Keratinocyte (primary cell): Measurements from ENCODE around the gene GLT1D1. TPM values are rescaled to one million over a fixed set of nuclear protein-coding genes. Genes with fewer than 3 reads are reported as not detected.

ENCODE experiments used
- DNase-seq: peaks from one replicate; pipeline ENCODE4 v3.0.0-alpha.2; 2011; ENCODE audit warnings: low read depth, missing footprints, low spot score
- FAIRE-seq: peaks from 2 replicates; lab custom pipeline; 2011; peaks lifted over from hg19 to GRCh38; lab: Jason Lieb, UNC
- H2AFZ ChIP-seq: 2 replicates; pipeline ENCODE4 v1.6.0; 2012; ENCODE audit warnings: low read length, control low read depth, inconsistent platforms; ENCODE audit not compliant: control insufficient read depth
- H3K27ac ChIP-seq: 2 replicates; pipeline ENCODE4 v1.5.1; 2011; ENCODE audit warnings: low read length; ENCODE audit not compliant: control insufficient read depth, insufficient read depth
- H3K27me3 ChIP-seq: 3 replicates; pipeline ENCODE4 v1.6.0; 2011; ENCODE audit warnings: low read length; ENCODE audit not compliant: control insufficient read depth, insufficient read depth; ENCODE audit errors: extremely low read depth
- H3K36me3 ChIP-seq, 2 experiments: 2 replicates in 1 of 2; 3 replicates in 1 of 2; pipeline ENCODE4 v1.5.1; 2011; ENCODE audit warnings: low read length in 2 of 2, mild to moderate bottlenecking in 1 of 2; ENCODE audit not compliant: control insufficient read depth in 2 of 2, insufficient read depth in 2 of 2; ENCODE audit errors: extremely low read depth in 1 of 2
- H3K4me1 ChIP-seq: 3 replicates; pipeline ENCODE4 v1.5.1; 2011; ENCODE audit warnings: low read length; ENCODE audit not compliant: control insufficient read depth, insufficient read depth; ENCODE audit errors: extremely low read depth
- H3K4me2 ChIP-seq: 3 replicates; pipeline ENCODE4 v1.6.0; 2011; ENCODE audit warnings: low read depth, low read length; ENCODE audit not compliant: control insufficient read depth, insufficient read depth; ENCODE audit errors: extremely low read depth
- H3K4me3 ChIP-seq, 3 experiments: fragments of 200-600 bp in 1 of 3; sonication (generic) in 1 of 3; 2 replicates in 2 of 3; 3 replicates in 1 of 3; pipeline ENCODE4 v1.5.1; 2011 to 2016; ENCODE audit warnings: low read length in 3 of 3, mild to moderate bottlenecking in 3 of 3, control low read depth in 2 of 3, inconsistent platforms in 1 of 3, low read depth in 1 of 3, mixed read lengths in 1 of 3, mixed run types in 1 of 3, moderate library complexity in 1 of 3; ENCODE audit not compliant: control insufficient read depth in 2 of 3, insufficient read depth in 2 of 3; ENCODE audit errors: extremely low read depth in 1 of 3
- H3K79me2 ChIP-seq: 2 replicates; pipeline ENCODE4 v1.6.0; 2012; ENCODE audit warnings: low read length; ENCODE audit not compliant: control insufficient read depth, insufficient read depth
- H3K9ac ChIP-seq: 3 replicates; pipeline ENCODE4 v1.6.0; 2011; ENCODE audit warnings: low read length; ENCODE audit not compliant: control insufficient read depth, insufficient read depth; ENCODE audit errors: extremely low read depth
- H3K9me1 ChIP-seq: 3 replicates; pipeline ENCODE4 v1.6.0; 2011; ENCODE audit warnings: low read length; ENCODE audit not compliant: control insufficient read depth, insufficient read depth; ENCODE audit errors: extremely low read depth
- H3K9me3 ChIP-seq: 2 replicates; pipeline ENCODE4 v1.5.1; 2012; ENCODE audit warnings: low read depth, low read length; ENCODE audit not compliant: control insufficient read depth
- H4K20me1 ChIP-seq: 3 replicates; pipeline ENCODE4 v1.6.0; 2011; ENCODE audit warnings: low read length; ENCODE audit not compliant: control insufficient read depth, insufficient read depth; ENCODE audit errors: extremely low read depth
- EZH2 ChIP-seq: IDR thresholded peaks from one replicate; pipeline ENCODE4 v1.6.1; 2012; ENCODE audit warnings: inconsistent platforms, mild to moderate bottlenecking, low read length, moderate library complexity
- dilution Hi-C: fragments of 300-500 bp; cut with MboI; formaldehyde crosslinking; loops from one replicate; pipeline ENCODE4 v1.7.0; 2020; ENCODE audit warnings: low sequenced_read_pairs; ENCODE audit not compliant: extremely low pct_ligation_motif_present
- polyA plus RNA-seq, 5 experiments: library from polyadenylated mRNA; depleted of rRNA in 3 of 5; stranded (reverse) in 3 of 5; stranded (forward) in 1 of 5; unstranded in 1 of 5; fragments of >200 nt; gene quantifications; 1 replicate in 1 of 5; 2 replicates in 3 of 5; 3 replicates in 1 of 5; pipeline versions ENCODE4 v1.2.1 to v1.2.3, GENCODE V29; 2011 to 2012; ENCODE audit warnings: missing spikeins in 2 of 5, low read depth in 1 of 5, low replicate concordance in 1 of 5
- TF ChIP-seq, protein P1 (sequence below), 3 experiments: IDR thresholded peaks in 1 of 3; conservative IDR thresholded peaks in 1 of 3; optimal IDR thresholded peaks in 1 of 3; 2 replicates in 2 of 3; 3 replicates in 1 of 3; pipeline versions ENCODE3 to v1.5.1; 2011; ENCODE audit warnings: low read length in 3 of 3, mild to moderate bottlenecking in 3 of 3, moderate library complexity in 2 of 3, control low read depth in 1 of 3, inconsistent platforms in 1 of 3; ENCODE audit not compliant: insufficient read depth in 2 of 3; ENCODE audit errors: extremely low read depth in 1 of 3

The GLT1D1 gene
- polyA plus RNA-seq, 1 donor (not counting 4 experiments of a cell fraction or from before 2014, with no cell fraction given), result not detected

DNA sequence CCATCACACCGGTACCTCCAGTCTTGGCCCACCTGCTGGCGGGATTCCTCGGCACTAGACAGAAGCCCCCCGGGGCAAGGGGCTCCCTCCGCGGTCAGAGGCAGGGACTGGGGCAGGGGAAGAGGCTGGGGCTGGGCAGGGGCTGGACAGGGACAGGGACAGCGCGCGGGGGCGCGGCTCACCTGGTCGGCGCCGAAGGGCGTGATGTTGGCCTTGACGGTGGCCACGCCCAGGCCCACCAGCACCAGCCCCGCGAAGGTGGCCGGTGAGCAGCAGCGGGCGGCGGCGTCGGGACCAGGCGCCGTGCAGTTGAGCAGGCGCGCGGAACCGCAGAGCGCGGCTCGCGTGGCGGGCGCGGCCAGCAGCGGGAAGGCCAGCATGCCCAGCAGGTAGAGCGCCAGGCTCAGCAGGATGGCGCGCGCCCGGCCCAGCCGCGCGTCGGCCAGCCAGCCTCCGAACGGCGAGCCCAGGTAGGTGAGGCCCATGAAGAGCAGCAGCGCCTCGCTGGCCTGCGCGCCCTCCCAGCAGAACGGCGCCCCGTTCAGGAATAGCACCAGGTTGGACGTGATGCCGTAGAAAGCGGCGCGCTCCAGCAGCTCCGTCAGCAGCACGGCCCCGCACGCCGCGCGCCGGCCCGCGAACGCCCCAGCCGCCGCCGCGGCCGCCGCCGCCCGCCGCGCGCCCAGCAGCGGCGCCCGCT lies 29.9 kb upstream of the GLT1D1 start:
- Histone ChIP-seq H2AFZ (peak overlapping the region; percentile 81), H3K9ac (peak overlapping the region; percentile 81), H3K9me1 (no peaks in the 10 kb centered on the region), H3K27me3 (no peaks in the 10 kb centered on the region), H3K36me3 (peaks cover 8 to 9% of the 10 kb centered on the region in 2 experiments), H3K4me3 (peak overlapping the region; percentile 78 to 95 (median 90)), H3K27ac (peak overlapping the region; percentile 63), H3K9me3 (no peaks in the 10 kb centered on the region), H3K4me1 (peaks cover 15% of the 10 kb centered on the region), H3K79me2 (peaks cover 51% of the 10 kb centered on the region), H3K4me2 (peak overlapping the region; percentile 75), H4K20me1 (peaks cover 3% of the 10 kb centered on the region)
- FAIRE-seq, result no peak
- TF ChIP-seq, protein P1, sequence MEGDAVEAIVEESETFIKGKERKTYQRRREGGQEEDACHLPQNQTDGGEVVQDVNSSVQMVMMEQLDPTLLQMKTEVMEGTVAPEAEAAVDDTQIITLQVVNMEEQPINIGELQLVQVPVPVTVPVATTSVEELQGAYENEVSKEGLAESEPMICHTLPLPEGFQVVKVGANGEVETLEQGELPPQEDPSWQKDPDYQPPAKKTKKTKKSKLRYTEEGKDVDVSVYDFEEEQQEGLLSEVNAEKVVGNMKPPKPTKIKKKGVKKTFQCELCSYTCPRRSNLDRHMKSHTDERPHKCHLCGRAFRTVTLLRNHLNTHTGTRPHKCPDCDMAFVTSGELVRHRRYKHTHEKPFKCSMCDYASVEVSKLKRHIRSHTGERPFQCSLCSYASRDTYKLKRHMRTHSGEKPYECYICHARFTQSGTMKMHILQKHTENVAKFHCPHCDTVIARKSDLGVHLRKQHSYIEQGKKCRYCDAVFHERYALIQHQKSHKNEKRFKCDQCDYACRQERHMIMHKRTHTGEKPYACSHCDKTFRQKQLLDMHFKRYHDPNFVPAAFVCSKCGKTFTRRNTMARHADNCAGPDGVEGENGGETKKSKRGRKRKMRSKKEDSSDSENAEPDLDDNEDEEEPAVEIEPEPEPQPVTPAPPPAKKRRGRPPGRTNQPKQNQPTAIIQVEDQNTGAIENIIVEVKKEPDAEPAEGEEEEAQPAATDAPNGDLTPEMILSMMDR (optimal IDR thresholded peaks at IDR 0.05 in 1 of 3, IDR thresholded peaks at IDR 0.05 in 1 of 3, conservative IDR thresholded peaks at IDR 0.05 in 1 of 3; ENCODE audit: extremely low read depth in 1 of 3, insufficient read depth in 2 of 3, low read length in 3 of 3), result peak in 1 of 3 experiments; percentile 3
- TF ChIP-seq EZH2, result no peak
- DNase-seq, result no peak
- dilution Hi-C loops, result no loop called here

DNA sequence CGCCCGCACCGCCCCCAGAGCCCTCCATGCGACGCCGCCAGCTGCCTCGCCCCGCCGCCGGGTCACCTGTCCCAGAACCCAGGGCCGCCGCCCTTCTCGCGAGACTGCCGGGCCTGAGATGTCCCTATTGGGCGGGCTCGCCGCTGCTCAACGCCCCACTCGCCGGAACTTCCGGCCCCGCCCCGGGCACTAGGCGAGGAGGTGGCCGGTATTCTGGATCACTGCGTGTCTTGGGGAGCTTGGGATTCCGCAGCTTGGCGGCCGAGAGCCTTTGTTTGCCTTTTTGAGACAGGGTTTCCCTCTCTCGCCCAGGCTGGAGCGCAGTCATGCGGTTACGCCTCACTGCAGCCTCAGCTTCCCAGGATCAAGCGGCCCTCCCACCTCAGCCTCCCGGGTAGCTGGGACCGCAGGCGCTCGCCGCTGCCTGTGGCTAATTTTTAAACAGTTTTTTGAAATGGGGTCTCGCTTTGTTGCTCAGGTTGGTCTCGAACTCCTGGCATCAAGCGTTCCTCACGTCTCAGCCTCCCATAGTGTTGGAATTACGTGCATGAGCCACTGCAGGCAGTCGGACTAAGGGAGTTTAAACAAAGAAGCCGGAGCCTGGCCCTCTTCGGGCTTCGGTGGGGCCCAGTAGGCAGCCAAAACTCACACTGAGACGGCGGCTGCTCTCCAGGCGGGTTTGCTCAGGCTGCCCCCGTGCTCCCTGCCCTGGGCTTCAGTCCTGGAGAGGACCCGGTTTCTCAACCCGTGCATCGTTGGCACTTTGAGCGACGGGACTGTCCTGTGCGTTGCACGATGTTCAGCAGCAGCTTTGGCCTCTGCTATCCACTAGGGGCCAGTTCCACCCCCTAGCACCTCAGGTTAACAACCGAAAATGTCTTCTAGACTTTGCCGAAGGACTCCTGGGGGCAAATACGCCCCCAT lies 29.1 kb upstream of the GLT1D1 start, which contains the start of gene SLC15A4:
SLC15A4 (minus strand) TSS at position 43 of the 924 bp plus-strand sequence; CDS start at position 28, 15 bp downstream.
- Histone ChIP-seq H3K9me3 (no peaks in the 10 kb centered on the region), H3K9me1 (no peaks in the 10 kb centered on the region), H3K4me3 (peak within 1 kb of the TSS; percentile 78 to 95 (median 90)), H3K4me1 (peaks cover 7% of the 10 kb centered on the region), H4K20me1 (no peaks in the 10 kb centered on the region), H3K79me2 (peaks cover 44% of the 10 kb centered on the region), H3K36me3 (peaks cover 8 to 9% of the 10 kb centered on the region in 2 experiments), H3K4me2 (peak within 1 kb of the TSS; percentile 75), H2AFZ (peak within 1 kb of the TSS; percentile 81), H3K9ac (peak within 1 kb of the TSS; percentile 81), H3K27me3 (no peaks in the 10 kb centered on the region), H3K27ac (peak within 1 kb of the TSS; percentile 63)
- peak; percentile 73 for DNase-seq
- no peak for TF ChIP-seq EZH2
- TF ChIP-seq, protein P1 (optimal IDR thresholded peaks at IDR 0.05 in 1 of 3, IDR thresholded peaks at IDR 0.05 in 1 of 3, conservative IDR thresholded peaks at IDR 0.05 in 1 of 3; ENCODE audit: extremely low read depth in 1 of 3, insufficient read depth in 2 of 3, low read length in 3 of 3), result peak in 1 of 3 experiments; percentile 26
- dilution Hi-C loops, result no loop called here
- no peak for FAIRE-seq
